ENCODE data around the gene FAHD1. TPM values are rescaled to one million over a fixed set of nuclear protein-coding genes. Genes with fewer than 3 reads are reported as not detected.

FAHD1 gene
- total RNA-seq, 4 donors from 2014 or later, result 40.9 to 52.5 (median 45.0) TPM

GRCh38 chr16:1800701-1801100 is 26.3 kb upstream of the FAHD1 start:
- Histone ChIP-seq H3K36me3 (no peaks in the 10 kb centered on the region), H3K4me1 (no peaks in the 10 kb centered on the region), H3K27me3 (no peaks in the 10 kb centered on the region), H3K9me3 (no peaks in the 10 kb centered on the region), H3K4me3 (replicated peaks in 1 of 3) (no peak overlapping the region), H3K27ac (no peak overlapping the region)
- intact Hi-C loops (cut with DNase I), result no loop called here
- 88% methylated on average over 10 of the region's 10 CpGs for WGBS, 2 donors
- TF ChIP-seq POLR2A (IDR thresholded peaks at IDR 0.05), result no peak
- TF ChIP-seq CTCF (IDR thresholded peaks at IDR 0.05), result no peak
- DNase-seq, result no peak

- Histone ChIP-seq H3K36me3 (peaks cover 16 to 29% of the 10 kb centered on the region in 2 donors), H3K4me1 (no peaks in the 10 kb centered on the region), H3K27me3 (no peaks in the 10 kb centered on the region), H3K27ac (no peak overlapping the region), H3K4me3 (replicated peaks in 1 of 3) (no peak overlapping the region), H3K9me3 (no peaks in the 10 kb centered on the region)
- TF ChIP-seq CTCF (IDR thresholded peaks at IDR 0.05) (no peak), POLR2A (IDR thresholded peaks at IDR 0.05) (no peak)
- intact Hi-C loops (cut with DNase I), result no loop called here
- 86 to 91% methylated on average over 10 of the region's 10 CpGs for WGBS, 2 donors
- no peak for DNase-seq
These were observed 19.4 kb upstream of the FAHD1 start for GRCh38 chr16:1807626-1808025.

GRCh38 chr16:1808691-1809090 is 18.3 kb upstream of the FAHD1 start:
- TF ChIP-seq POLR2A (IDR thresholded peaks at IDR 0.05) (no peak), CTCF (IDR thresholded peaks at IDR 0.05) (no peak)
- 82 to 87% methylated on average over 10 to 18 of the region's 18 CpGs for WGBS, 2 donors
- intact Hi-C loops (cut with DNase I), result no loop called here
- no peak overlapping the region for H3K27ac ChIP-seq
- H3K4me3 ChIP-seq (replicated peaks in 1 of 3), result no peak overlapping the region
- no peaks in the 10 kb centered on the region for H3K4me1 ChIP-seq
- H3K9me3 ChIP-seq, result no peaks in the 10 kb centered on the region
- DNase-seq, result no peak
- H3K27me3 ChIP-seq, result no peaks in the 10 kb centered on the region
- H3K36me3 ChIP-seq, result peaks cover 16 to 29% of the 10 kb centered on the region in 2 donors

GRCh38 chr16:1809281-1809801 is 17.7 kb upstream of the FAHD1 start:
- H3K36me3 ChIP-seq, result peaks cover 16 to 29% of the 10 kb centered on the region in 2 donors
- H3K9me3 ChIP-seq, result no peaks in the 10 kb centered on the region
- 79 to 88% methylated on average over 15 to 17 of the region's 28 CpGs for WGBS, 2 donors
- H3K4me1 ChIP-seq, result no peaks in the 10 kb centered on the region
- intact Hi-C loops (cut with DNase I), result no loop called here
- no peak overlapping the region for H3K4me3 ChIP-seq (replicated peaks in 1 of 3)
- no peak overlapping the region for H3K27ac ChIP-seq
- no peak for DNase-seq
- no peaks in the 10 kb centered on the region for H3K27me3 ChIP-seq
- TF ChIP-seq CTCF (IDR thresholded peaks at IDR 0.05), result no peak
- no peak for TF ChIP-seq POLR2A (IDR thresholded peaks at IDR 0.05)

GRCh38 chr16:1810106-1810505 is 16.9 kb upstream of the FAHD1 start:
- Histone ChIP-seq H3K36me3 (peaks cover 16 to 29% of the 10 kb centered on the region in 2 donors), H3K4me1 (no peaks in the 10 kb centered on the region), H3K9me3 (no peaks in the 10 kb centered on the region), H3K27me3 (no peaks in the 10 kb centered on the region), H3K4me3 (replicated peaks in 1 of 3) (no peak overlapping the region), H3K27ac (no peak overlapping the region)
- WGBS, 2 donors, result 95% methylated on average over 16 of the region's 16 CpGs
- TF ChIP-seq CTCF (IDR thresholded peaks at IDR 0.05) (no peak), POLR2A (IDR thresholded peaks at IDR 0.05) (no peak)
- intact Hi-C loops (cut with DNase I), result no loop called here
- DNase-seq, result no peak
